Activated CD4-positive, alpha-beta T cell treated with anti-CD3 and anti-CD28 coated beads, Interleukin-2, amount 10 ng/mL, durations not matched to agents 7 days and 5 days (primary cell): ENCODE measurements around the gene PWWP2B. TPM values are rescaled to one million over a fixed set of nuclear protein-coding genes. Genes with fewer than 3 reads are reported as not detected.

ENCODE experiments used
- CTCF ChIA-PET: fragments of 350-600 bp; sonication (Branson Sonifier 250); formaldehyde crosslinking; loops from one replicate; lab custom pipeline; 2021; ENCODE audit warnings: antibody characterized with exemption; lab: Charles Lee
- POLR2A ChIA-PET: fragments of 350-600 bp; sonication (Branson Sonifier 250); formaldehyde crosslinking; loops from one replicate; lab custom pipeline; 2021; ENCODE audit warnings: antibody characterized with exemption; lab: Charles Lee
- DNase-seq: peaks from one replicate; pipeline ENCODE4 v3.0.0-alpha.2; 2020
- H3K27ac Mint-ChIP-seq: one replicate; pipeline ENCODE4 v1.8.0; 2021; ENCODE audit warnings: mild to moderate bottlenecking, moderate library complexity, mixed read lengths
- H3K27me3 Mint-ChIP-seq: one replicate; pipeline ENCODE4 v1.8.0; 2021; ENCODE audit warnings: mixed read lengths
- H3K36me3 Mint-ChIP-seq: one replicate; pipeline ENCODE4 v1.8.0; 2021; ENCODE audit warnings: low read depth, mixed read lengths
- H3K4me1 Mint-ChIP-seq: one replicate; pipeline ENCODE4 v1.8.0; 2021; ENCODE audit warnings: mixed read lengths
- H3K4me3 Mint-ChIP-seq: one replicate; pipeline ENCODE4 v1.8.0; 2021; ENCODE audit warnings: mild to moderate bottlenecking, moderate library complexity, mixed read lengths
- H3K9me3 Mint-ChIP-seq: one replicate; pipeline ENCODE4 v1.8.0; 2021; ENCODE audit warnings: mixed read lengths
- total RNA-seq, 2 experiments: library from RNA; stranded (reverse); gene quantifications; one replicate each; pipeline ENCODE4 v1.2.3, GENCODE V29; 2021

PWWP2B gene
- total RNA-seq, 2 experiments from 2014 or later: 8.1 to 9.3 TPM

DNA sequence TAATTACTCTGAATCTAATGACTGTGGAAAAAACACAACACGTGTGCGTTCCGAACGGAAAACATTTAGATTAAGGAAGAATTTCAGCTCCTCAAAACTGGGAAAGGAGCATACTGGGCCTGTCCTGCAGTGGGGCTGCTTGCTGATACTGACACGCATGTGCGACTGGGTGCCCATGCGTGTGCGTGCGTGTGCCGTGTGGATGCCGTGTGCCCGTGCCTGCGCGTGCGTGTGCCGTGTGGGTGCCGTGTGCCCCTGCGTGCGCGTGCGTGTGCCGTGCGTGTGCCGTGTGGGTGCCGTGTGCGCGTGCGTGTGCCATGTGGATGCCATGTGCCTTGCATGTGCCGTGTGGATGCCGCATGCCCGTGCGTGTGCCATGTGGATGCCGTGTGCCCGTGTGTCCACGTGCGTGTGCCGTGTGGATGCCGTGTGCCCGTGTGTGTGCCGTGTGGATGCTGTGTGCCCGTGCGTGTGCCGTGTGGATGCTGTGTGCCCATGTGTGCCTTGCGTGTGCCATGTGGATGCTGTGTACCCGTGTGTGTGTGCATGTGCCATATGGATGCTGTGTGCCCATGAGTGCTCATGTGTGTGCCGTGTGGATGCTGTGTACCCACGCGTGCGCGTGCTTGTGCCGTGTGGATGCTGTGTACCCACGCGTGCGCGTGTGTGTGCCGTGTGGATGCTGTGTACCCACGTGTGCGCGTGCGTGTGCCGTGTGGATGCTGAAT, 28.2 kb downstream of the PWWP2B start:
- Mint-ChIP-seq H3K4me1 (peaks cover 30% of the 10 kb centered on the region), H3K27ac (no peak overlapping the region), H3K27me3 (no peaks in the 10 kb centered on the region), H3K4me3 (no peak overlapping the region), H3K36me3 (no peaks in the 10 kb centered on the region), H3K9me3 (no peaks in the 10 kb centered on the region)
- POLR2A ChIA-PET: no interaction called here
- DNase-seq: no peak
- CTCF ChIA-PET: interaction anchor here (0.7 kb wide), 1 partner anchor 26 kb away, joined by 3 read pairs; no protein-coding TSS in a partner anchor

DNA sequence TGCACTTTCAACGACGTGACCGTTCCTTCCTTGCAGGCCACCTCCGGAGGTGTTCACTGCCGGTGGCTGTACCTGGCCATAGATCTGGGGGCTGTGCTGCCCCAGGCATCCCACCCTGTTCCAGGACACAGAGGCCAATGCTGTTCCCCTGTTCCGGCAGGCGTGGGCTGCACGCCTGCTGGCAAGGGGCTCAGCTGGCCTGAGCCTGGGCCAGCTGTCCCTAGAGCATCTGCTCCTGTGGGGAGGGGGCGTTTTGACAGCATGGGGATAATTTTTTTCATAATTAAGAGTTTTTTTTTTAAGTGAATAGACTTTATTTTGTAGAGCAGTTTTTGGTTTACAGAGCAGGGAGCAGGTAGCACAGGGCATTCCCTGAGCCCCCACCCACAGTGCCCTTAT, 28.8 kb downstream of the PWWP2B start:
- Mint-ChIP-seq H3K4me1 (peaks cover 29% of the 10 kb centered on the region), H3K27me3 (no peaks in the 10 kb centered on the region), H3K27ac (no peak overlapping the region), H3K4me3 (no peak overlapping the region), H3K9me3 (no peaks in the 10 kb centered on the region), H3K36me3 (no peaks in the 10 kb centered on the region)
- CTCF ChIA-PET: interaction anchor here (0.7 kb wide), 1 partner anchor 26 kb away, joined by 3 read pairs; no protein-coding TSS in a partner anchor
- POLR2A ChIA-PET: no interaction called here
- DNase-seq: no peak

DNA sequence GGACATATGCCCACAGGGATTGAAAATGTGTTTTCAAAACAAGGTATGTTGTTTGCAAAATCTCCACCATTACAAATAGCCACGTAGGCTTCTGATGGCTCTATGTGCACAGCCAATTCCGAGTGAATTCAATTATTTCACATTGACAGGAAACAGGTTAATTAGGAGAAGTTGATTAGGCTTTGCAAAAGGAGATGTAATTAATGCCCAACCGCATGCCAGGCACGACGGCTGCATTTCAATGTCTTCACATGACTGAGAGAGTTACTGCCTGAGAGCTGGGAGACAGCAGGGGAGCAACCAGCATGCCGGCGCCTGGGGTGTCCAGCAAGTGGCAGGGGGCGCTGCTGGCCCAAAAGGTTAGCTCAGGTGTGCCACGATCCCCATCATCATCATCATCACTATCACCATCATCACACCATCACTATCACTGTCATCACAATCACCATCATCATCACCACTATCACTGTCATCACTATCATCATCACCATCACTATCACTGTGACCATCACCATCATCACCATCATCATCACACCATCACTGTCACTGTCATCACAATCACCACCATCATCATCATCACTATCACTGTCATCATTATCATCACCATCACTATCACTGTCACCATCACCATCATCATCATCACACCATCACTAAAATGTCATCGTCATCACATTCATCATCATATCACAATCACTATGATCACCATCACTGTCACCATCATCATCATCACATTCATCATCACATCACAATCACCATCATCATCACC, 30.2 kb downstream of the PWWP2B start:
- H3K4me1 Mint-ChIP-seq: peaks cover 18% of the 10 kb centered on the region
- no peak for DNase-seq
- no peaks in the 10 kb centered on the region for H3K9me3 Mint-ChIP-seq
- no peak overlapping the region for H3K27ac Mint-ChIP-seq
- CTCF ChIA-PET: no interaction called here
- POLR2A ChIA-PET: no interaction called here
- no peaks in the 10 kb centered on the region for H3K27me3 Mint-ChIP-seq
- H3K36me3 Mint-ChIP-seq: no peaks in the 10 kb centered on the region
- H3K4me3 Mint-ChIP-seq: no peak overlapping the region

GRCh38 chr10:132427939-132428367, 31.0 kb downstream of the PWWP2B start:
- POLR2A ChIA-PET: no interaction called here
- Mint-ChIP-seq H3K36me3 (no peaks in the 10 kb centered on the region), H3K4me3 (no peak overlapping the region), H3K27ac (no peak overlapping the region), H3K27me3 (no peaks in the 10 kb centered on the region), H3K9me3 (no peaks in the 10 kb centered on the region), H3K4me1 (peaks cover 11% of the 10 kb centered on the region)
- no peak for DNase-seq
- CTCF ChIA-PET: no interaction called here

- Mint-ChIP-seq H3K27ac (no peak overlapping the region), H3K9me3 (no peaks in the 10 kb centered on the region), H3K27me3 (no peaks in the 10 kb centered on the region), H3K36me3 (no peaks in the 10 kb centered on the region), H3K4me1 (peaks cover 5% of the 10 kb centered on the region), H3K4me3 (no peak overlapping the region)
- CTCF ChIA-PET: interaction anchor here (0.9 to 1.4 kb wide), 2 partner anchors 7 to 31 kb away, joined by 3 read pairs; partner anchors contain the start of gene PWWP2B
- DNase-seq: no peak
- POLR2A ChIA-PET: no interaction called here
Measured at GRCh38 chr10:132428486-132428995, 31.5 kb downstream of the PWWP2B start.

GRCh38 chr10:132429281-132430230, 32.6 kb downstream of the PWWP2B start:
- DNase-seq: no peak
- no peaks in the 10 kb centered on the region for H3K27me3 Mint-ChIP-seq
- H3K4me3 Mint-ChIP-seq: no peak overlapping the region
- peaks cover 8% of the 10 kb centered on the region for H3K4me1 Mint-ChIP-seq
- no peaks in the 10 kb centered on the region for H3K9me3 Mint-ChIP-seq
- no peaks in the 10 kb centered on the region for H3K36me3 Mint-ChIP-seq
- POLR2A ChIA-PET: no interaction called here
- peak overlapping the region; percentile 14 for H3K27ac Mint-ChIP-seq
- CTCF ChIA-PET: interaction anchor here (0.9 to 1.4 kb wide), 2 partner anchors 8 to 32 kb away, joined by 3 read pairs; partner anchors contain the start of gene PWWP2B

GRCh38 chr10:132430231-132430743, 33.3 kb downstream of the PWWP2B start:
- no peak for DNase-seq
- Mint-ChIP-seq H3K4me3 (no peak overlapping the region), H3K9me3 (no peaks in the 10 kb centered on the region), H3K27me3 (no peaks in the 10 kb centered on the region), H3K36me3 (no peaks in the 10 kb centered on the region), H3K4me1 (peaks cover 8% of the 10 kb centered on the region), H3K27ac (no peak overlapping the region)
- CTCF ChIA-PET: interaction anchor here (1.3 to 1.6 kb wide), 3 partner anchors 10 to 43 kb away, joined by 3 read pairs; no protein-coding TSS in a partner anchor
- POLR2A ChIA-PET: no interaction called here

GRCh38 chr10:132430861-132431271, 33.9 kb downstream of the PWWP2B start:
- POLR2A ChIA-PET: no interaction called here

GRCh38 chr10:132431537-132432175, 34.7 kb downstream of the PWWP2B start:
- no peaks in the 10 kb centered on the region for H3K36me3 Mint-ChIP-seq
- no peak overlapping the region for H3K4me3 Mint-ChIP-seq
- ChIA-PET CTCF (interaction anchor here (0.8 to 1.6 kb wide), 6 partner anchors 12 to 44 kb away, joined by 3 to 4 read pairs (median 3); partner anchors contain the start of gene PWWP2B), POLR2A (no interaction called here)
- no peaks in the 10 kb centered on the region for H3K9me3 Mint-ChIP-seq
- no peak for DNase-seq
- peaks cover 8% of the 10 kb centered on the region for H3K4me1 Mint-ChIP-seq
- H3K27ac Mint-ChIP-seq: no peak overlapping the region
- H3K27me3 Mint-ChIP-seq: no peaks in the 10 kb centered on the region

More at GRCh38 chr10:132430861-132431271, 33.9 kb downstream of the PWWP2B start:
- CTCF ChIA-PET: interaction anchor here (1.1 to 1.6 kb wide), 5 partner anchors 11 to 43 kb away, joined by 3 to 4 read pairs (median 3); partner anchors contain the start of gene PWWP2B
- Mint-ChIP-seq H3K27ac (no peak overlapping the region), H3K4me3 (no peak overlapping the region), H3K36me3 (no peaks in the 10 kb centered on the region), H3K4me1 (peaks cover 8% of the 10 kb centered on the region), H3K27me3 (no peaks in the 10 kb centered on the region), H3K9me3 (no peaks in the 10 kb centered on the region)
- no peak for DNase-seq

DNA sequence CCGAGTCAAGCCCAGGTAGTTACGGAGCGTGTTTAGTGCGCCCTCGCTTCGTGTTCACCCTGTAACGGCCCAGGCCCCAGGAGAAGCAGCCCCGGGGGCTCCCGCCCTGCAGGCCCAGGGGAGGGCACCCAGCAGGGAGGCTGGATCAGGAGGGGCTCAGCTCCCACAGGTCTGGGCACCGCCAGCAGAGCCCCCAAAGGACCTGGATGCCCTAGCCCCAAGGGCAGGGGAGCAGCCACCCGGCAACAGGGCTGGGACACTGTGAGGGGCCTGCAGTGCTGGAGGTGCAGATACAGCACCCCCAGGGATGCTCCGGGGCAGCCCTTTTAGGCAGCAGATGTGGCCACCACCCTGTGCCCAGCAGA, 35.2 kb downstream of the PWWP2B start:
- POLR2A ChIA-PET: no interaction called here
- H3K9me3 Mint-ChIP-seq: no peaks in the 10 kb centered on the region
- H3K27ac Mint-ChIP-seq: no peak overlapping the region
- CTCF ChIA-PET: interaction anchor here (0.8 to 2.4 kb wide), 4 partner anchors 12 to 35 kb away, joined by 3 to 6 read pairs (median 4); partner anchors contain the start of gene PWWP2B
- DNase-seq: no peak
- peaks cover 8% of the 10 kb centered on the region for H3K4me1 Mint-ChIP-seq
- no peaks in the 10 kb centered on the region for H3K36me3 Mint-ChIP-seq
- no peaks in the 10 kb centered on the region for H3K27me3 Mint-ChIP-seq
- H3K4me3 Mint-ChIP-seq: no peak overlapping the region

DNA sequence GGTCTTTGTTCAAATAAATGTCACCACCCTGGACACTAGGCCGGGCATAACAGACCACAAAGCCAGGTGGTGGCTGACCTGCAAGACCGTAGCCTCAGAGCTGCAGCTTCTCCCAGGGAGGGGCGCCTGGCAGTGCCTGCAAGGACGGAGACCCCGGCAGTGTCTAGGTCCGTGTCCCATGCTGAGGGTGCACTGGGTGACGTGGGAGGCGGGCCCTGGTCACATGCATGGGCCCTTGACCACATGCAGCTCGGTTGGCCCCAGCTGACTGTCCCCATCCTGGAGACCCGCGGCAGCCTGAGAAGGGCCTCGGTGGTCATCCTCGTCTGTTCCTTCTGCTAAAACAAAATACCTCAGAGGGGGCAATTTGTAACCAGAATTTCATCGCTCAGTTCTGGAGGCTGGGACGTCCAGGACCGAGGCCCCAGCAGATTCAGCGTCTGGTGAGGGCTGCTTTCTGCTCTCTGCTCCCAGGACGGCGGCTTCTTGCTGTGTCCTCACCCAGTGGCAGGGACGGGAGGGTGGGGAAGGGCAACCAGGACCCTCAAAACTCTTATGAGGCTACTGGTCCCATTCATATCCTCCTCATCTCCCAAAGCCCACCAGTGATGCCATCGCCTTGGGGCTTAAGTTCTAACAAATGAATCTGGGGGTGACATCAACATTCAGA, 36.8 kb downstream of the PWWP2B start:
- DNase-seq: no peak
- CTCF ChIA-PET: interaction anchor here (0.8 to 2.4 kb wide), 3 partner anchors 10 to 34 kb away, joined by 3 to 6 read pairs (median 3); no protein-coding TSS in a partner anchor
- Mint-ChIP-seq H3K27me3 (no peaks in the 10 kb centered on the region), H3K36me3 (no peaks in the 10 kb centered on the region), H3K4me3 (no peak overlapping the region), H3K9me3 (no peaks in the 10 kb centered on the region), H3K4me1 (peaks cover 8% of the 10 kb centered on the region), H3K27ac (peak overlapping the region; percentile 31)
- POLR2A ChIA-PET: no interaction called here
